T-helper 1 cell treated with Interleukin-12 subunit alpha and Interleukin-12 subunit beta and Interleukin-4 antibody, amounts not matched to agents 30 ng/mL and 1 ng/mL, for 36 hours (primary cell): Measurements from ENCODE around the gene ITM2B. TPM values are rescaled to one million over a fixed set of nuclear protein-coding genes. Genes with fewer than 3 reads are reported as not detected.
"Not testable (repeated sequence)": the region's sequence is repeated elsewhere in the genome, so short reads cannot be mapped to it uniquely, and the experiment has no call there.

Source experiments
- intact Hi-C: fragments of 100-400 bp; cut with micrococcal nuclease; formaldehyde crosslinking; loops from one replicate; pipeline ENCODE4 v1.15.1; 2024
- total RNA-seq: library from RNA; stranded (reverse); gene quantifications from 2 replicates; pipeline ENCODE4 v1.2.3, GENCODE V29; 2022

The ITM2B gene
- 176 and 181 TPM in 2 replicates for total RNA-seq

DNA sequence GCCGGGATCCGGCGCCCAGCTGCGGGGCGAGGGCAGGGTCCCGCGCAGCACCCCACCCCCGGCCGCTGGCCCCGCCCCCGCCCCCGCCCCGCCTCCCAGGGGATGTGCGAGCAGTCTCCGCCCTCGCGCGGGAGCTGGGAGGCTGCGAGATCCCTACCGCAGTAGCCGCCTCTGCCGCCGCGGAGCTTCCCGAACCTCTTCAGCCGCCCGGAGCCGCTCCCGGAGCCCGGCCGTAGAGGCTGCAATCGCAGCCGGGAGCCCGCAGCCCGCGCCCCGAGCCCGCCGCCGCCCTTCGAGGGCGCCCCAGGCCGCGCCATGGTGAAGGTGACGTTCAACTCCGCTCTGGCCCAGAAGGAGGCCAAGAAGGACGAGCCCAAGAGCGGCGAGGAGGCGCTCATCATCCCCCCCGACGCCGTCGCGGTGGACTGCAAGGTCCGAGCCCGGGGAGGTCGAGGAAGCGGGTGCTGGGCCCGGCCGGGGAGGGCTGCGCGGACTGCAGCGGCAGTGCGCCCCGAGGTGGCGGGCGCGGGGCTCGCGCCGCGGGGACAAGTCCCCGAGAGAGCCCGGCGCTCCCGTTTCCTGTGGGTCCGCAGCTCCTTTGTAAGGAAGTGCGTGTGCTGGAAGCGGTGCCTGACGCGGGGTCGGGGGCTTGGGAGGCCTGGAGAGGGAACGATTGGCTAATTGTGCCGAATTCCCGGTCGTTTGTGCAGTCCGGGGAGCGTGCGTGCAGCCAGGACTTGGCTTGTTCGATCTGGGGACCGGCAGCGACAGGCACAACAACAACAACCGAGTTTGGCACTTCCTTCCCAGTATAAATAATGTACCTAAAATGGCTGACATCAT, at the start of gene ITM2B:
Gene ITM2B, plus strand, starts transcription at position 161 of the 843 bp plus-strand sequence. Its CDS starts 155 bp downstream, at position 316.
- intact Hi-C loops, result loop anchor here (1.0 to 2.0 kb wide), 16 partner anchors 12 to 742 kb away; partner anchors contain the start of genes FNDC3A, LPAR6, MED4 and NUDT15

DNA sequence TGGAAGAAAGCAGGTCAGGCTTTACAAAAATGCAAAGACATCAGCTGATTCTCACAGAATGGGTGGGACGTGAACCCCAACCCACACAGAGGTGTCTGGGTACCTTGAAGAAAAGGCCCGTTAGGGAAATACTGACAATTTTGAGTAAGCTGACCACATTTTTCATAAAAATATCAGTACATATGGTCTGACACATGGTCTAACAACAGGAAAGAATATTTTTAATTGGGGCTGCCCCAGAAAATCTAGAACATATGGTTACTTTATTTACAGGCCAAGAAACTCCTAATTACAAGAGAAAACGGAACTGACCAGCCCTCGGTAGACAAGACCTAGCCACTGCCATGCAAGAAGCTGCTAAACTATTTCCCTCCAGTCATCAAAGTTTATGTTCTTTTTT, 48.7 kb upstream of the ITM2B start:
- intact Hi-C loops, result no loop called here

DNA sequence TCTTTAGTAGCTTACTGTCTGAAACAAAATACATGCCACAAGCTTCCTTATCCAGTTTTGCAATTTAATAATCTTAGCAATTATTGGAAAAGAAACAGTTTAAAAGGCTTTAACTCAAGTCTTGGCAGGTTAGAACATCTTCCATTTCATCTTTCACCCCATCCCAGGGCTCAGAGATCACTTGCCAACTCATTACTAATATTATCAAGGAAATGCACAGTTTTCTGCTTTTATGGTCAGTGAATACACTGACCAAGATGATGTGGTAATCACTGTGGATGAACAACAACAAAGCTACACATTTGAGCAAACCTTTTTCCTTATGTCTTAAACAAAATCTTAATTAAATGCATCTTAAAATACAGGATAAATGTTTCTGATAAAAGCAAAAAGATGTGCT, 48.0 kb upstream of the ITM2B start:
- intact Hi-C loops, result no loop called here

DNA sequence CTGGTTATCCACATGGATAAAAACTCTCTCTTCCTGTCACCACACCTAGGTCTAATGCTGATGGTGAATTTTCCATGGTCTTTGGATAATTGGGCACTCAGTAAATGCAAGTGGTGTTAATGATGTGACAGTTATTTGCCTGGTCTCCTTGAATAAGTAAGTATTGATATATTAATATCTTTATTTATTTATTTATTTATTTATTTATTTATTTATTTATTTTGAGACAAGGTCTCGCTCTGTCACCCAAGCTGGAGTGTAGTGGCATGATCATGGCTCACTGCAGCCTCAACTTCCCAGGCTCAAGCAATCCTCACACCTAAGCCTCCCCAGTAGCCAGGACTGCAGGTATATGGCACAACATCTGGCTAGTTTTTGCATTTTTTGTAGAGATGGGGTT, 46.3 kb upstream of the ITM2B start:
- intact Hi-C loops, result loop anchor here (1.0 kb wide), 6 partner anchors 26 to 117 kb away; partner anchors contain the start of genes ITM2B and RB1

DNA sequence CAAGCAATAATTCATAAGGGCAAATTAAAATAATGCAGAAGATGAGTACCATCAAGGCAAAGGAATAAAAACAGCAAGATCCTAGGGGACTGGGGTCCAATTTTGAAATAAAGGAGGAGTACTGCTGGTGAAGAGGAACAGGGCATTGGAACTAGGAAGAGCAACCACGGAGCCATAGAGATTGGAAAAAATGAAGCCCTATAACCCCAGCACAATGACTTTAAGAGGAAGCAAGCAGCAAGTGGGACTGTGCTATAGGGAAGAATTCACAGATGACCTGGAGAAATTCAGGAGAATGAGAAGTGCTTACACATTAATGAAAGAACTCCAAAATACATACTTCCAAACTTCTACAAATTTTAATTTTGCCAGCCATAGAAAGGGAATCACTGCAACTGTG, 44.9 kb upstream of the ITM2B start:
- intact Hi-C loops, result no loop called here

DNA sequence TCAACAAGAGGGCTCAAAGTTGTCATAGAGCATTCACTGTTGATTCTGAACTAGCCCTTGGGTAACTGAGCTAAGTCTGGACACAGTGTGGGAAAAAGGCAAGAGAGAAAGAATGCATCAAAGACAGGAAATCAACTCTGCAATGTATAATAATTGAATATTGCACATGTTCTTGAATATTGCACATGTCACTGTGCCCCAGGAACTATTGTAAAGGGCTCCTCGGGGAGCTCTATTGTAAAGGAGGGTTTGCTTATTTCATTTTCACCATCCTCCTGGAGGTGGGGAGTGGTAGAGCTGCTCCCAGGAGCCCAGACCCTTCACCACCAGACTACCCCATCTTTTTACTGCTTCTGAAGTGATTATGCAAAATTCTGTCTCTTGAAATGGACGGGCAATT, 44.4 kb upstream of the ITM2B start:
- intact Hi-C loops, result no loop called here

DNA sequence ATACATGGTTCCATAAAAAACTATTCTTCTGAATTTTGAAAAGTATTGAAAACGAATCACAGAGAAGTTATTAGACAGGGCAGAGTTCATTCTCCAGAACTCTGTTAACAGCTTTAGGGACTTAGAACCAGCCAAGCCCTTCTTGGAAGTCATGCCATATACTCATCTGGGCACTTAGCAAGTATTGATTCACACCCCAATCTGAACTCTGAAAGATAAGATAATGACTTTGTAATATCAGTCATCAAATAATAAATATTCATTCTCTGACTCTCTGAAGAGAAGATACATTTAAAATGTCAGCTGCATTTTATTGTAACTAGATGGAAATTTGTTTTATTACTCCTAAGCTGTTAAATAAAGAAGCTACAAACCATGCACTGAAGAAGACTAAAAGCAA, 43.8 kb upstream of the ITM2B start:
- intact Hi-C loops, result no loop called here

DNA sequence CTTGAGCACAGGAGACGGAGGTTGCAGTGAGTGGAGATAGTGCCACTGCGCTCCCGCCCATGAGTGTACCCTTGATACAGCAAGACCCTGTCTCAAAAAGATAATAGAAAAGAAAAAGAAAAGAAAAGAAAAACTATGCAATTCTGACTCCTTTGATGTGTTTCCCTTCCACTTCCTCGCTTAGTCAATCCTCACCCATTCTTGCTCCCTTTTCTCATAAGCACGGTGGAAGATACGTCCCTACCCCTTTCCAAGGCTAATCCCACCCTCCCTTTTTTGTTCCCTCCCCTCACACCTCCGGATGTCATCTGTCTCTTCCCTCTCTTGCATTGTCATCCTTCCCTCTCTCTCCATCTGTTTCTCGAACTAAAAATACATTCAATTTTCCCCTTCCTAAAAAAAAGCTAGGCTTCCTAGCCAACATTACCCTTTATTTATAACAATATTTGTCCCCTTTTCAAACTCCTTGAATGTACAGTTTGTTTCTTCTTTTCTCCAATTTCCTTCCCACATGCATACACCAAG, 40.5 kb upstream of the ITM2B start:
- intact Hi-C loops, result no loop called here

DNA sequence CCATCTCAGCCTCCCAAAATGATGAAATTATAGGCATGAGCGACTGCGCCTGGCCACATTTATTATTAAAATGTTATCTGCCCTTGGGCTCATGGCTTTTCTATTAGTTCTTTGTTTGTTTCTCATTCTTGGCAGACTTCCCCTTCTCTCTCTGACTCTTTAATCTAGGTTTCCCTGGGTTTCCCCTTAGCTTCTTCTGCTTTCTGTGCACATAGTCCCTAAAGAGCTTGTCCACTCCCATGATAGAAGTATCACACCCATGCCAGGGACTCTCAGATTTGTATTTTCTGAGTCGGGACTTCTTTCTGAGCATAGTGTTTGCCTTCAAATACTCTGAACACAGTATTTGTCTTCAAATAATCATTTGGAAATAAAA, 38.6 kb upstream of the ITM2B start:
- intact Hi-C loops, result no loop called here

DNA sequence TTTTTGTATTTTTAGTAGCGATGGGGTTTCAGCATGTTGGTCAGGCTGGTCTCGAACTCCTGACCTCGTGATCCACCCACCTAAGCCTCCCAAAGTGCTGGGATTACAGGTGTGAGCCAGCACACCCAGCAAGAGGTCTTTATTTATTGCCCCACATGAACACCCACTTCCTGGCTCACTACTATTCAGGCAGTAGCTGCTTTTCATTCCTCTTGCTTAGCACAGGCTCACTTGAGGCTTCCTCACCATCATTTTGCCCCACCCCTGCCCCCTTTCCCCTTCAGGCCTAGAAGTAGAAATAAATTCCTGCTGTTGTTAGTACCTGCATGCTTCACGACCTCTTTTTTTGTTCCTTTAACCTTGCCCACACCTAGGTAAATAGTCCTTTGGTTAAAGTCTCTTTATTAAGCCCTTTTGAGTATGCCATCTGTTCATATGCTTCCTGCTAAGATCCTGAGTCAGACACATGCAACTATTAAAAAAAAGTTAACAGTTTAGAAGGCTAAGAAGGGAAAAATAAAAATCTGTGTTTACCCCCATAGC, 33.5 kb upstream of the ITM2B start:
- intact Hi-C loops, result no loop called here

DNA sequence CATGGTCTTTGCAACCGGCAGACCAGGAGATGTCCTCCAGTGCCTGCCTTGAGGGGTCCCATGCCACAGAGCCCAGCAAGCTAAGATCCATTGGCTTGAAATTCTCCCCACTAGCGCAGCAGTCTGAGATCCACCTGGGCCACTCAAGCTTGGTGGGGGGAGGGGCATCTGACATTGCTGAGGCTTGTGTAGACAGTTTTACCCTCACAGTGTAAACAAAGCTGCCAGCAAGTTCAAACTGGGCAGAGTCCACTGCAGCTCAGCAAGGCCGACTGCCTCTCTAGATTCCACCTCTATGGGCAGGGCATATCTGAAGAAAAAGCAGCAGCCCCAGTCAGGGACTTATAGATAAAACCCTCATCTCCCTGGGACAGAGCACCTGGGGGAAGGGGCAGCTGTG, 32.0 kb upstream of the ITM2B start:
- intact Hi-C loops, result no loop called here

DNA sequence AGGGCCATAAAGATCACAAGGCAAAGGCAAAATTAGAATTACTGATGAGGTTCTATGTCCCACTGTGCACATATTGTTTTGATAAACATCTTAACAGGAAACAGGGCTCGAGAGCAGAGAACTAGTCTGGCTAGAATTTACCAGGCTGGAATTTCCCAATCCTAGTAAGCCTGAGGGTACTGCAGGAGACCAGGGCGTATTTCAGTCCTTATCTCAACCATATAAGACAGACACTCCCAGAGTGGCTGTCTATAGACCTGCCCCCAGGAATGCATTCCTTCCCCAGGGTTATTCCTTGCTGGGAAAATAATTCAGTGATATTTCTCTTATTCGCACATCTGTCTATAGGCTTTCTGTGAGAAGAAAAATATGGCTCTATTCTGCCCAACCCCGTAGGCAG, 25.8 kb upstream of the ITM2B start:
- intact Hi-C loops, result not testable (repeated sequence)

DNA sequence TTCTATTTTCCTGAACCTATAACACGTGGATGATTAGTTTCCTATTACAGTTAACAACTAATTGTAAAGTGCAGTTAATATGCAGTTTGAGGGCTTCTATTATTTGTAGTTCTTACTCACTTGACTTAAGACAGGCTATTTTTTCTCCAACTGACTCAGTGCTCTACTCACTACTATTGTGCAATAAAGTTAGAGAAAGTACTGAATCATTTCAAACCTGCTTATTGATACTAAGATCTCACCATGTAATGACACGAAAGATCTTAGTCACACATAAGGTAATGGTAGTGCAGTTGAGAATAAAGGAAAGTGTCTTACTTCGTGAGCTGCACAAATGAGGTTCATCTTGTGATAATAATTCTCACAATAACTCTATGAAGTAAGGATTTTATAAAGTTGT, 22.8 kb upstream of the ITM2B start:
- intact Hi-C loops, result loop anchor here (1.0 kb wide), 1 partner anchor 10 kb away; no protein-coding TSS in a partner anchor

DNA sequence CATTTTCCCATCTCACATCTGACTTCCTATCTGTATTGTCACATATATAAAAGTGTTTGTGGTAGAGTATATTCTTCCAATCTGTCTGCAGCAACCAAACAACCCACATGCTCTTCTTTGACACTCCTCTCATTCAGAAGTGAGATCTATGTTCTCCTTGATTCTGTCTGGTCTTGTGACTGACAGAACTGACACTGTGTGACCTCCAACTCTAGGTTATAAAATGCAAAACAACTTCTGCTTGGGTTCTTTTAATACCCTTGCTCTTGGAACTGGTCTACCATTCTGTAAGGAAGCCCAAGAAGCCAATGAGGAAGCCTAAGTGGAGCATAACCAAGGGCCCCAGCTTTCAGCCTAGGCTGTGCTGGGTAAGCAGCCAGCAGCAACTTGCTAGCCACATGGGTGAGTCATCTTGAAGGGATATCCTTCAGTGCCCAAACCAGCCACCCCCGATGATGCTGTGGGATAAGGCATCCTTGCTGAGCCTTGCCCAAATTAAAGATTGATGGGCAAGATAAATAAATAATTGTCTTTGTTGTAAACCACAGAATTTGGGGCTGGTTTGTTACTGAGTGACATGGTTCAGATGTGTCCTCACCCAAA, 18.4 kb upstream of the ITM2B start:
- intact Hi-C loops, result no loop called here

DNA sequence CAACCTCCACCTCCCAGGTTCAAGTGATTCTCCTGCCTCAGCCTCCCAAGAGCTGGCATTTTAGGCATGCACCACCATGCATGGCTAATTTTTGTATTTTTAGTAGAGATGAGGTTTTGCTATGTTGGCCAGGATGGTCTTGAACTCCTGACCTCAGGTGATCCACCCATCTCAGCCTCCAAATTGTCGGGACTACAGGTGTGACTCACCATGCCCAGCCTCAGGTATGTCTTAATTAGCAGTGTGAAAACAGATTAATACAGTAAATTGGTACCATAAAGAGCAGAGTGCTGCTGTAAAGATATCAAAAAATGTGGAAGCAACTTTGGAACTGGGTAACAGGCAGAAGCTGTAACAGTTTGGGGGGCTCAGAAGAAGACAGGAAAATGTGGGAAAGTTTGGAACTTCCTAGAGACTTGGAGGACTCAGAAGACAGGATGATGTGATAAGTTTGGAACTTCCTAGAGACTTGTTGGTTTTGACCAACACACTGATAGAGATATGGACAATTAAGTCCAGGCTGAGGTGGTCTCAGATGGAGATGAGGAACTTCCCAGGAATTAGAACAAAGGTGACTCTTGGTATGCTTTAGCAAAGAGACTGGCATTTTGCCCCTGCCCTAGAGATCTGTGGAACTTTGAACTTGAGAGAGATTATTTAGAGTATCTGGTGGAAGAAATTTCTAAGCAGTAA, 17.3 kb upstream of the ITM2B start:
- intact Hi-C loops, result not testable (repeated sequence)

DNA sequence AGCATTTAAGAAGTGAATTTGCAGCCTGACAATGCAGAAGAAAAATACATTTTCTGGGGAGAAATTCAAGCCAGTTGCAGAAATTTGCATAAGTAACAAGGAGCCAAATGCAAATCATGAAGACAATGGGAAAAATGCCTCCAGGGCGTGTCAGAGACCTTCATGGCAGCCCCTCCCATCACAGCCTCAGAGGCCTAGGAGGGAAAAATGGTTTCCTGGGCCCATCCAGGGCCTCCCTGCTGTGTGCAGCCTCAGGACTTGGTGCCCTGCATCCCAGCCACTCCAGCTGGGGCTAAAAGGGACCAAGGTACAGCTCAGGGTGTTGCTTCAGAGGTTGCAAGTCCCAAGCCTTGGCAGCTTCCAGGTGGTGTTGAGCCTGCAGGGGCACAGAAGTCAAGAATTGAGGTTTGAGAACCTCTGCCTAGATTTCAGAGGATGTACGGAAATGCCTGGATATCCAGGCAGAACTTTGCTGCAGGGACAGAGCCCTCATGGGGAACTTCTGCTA, 16.7 kb upstream of the ITM2B start:
- intact Hi-C loops, result no loop called here

DNA sequence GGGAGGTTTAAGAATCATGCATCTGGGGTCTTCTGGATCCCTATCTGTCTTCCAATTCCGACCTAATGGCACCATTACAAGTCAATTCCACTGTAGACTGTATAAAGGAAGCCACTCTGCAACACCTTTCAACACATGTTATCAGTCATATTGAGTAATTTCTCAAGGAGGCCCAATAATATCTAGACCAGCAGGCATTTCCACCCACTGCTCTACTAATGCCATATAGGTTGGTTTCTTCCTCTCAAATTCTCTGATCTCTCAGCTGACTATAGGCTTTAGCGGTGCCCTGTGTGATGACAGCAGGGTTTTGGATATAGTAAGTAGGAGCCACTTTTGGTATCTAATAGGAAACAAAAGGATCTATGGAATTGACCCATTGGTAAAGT, 12.4 kb upstream of the ITM2B start:
- intact Hi-C loops, result loop anchor here (1.0 kb wide), 1 partner anchor 10 kb away; no protein-coding TSS in a partner anchor

DNA sequence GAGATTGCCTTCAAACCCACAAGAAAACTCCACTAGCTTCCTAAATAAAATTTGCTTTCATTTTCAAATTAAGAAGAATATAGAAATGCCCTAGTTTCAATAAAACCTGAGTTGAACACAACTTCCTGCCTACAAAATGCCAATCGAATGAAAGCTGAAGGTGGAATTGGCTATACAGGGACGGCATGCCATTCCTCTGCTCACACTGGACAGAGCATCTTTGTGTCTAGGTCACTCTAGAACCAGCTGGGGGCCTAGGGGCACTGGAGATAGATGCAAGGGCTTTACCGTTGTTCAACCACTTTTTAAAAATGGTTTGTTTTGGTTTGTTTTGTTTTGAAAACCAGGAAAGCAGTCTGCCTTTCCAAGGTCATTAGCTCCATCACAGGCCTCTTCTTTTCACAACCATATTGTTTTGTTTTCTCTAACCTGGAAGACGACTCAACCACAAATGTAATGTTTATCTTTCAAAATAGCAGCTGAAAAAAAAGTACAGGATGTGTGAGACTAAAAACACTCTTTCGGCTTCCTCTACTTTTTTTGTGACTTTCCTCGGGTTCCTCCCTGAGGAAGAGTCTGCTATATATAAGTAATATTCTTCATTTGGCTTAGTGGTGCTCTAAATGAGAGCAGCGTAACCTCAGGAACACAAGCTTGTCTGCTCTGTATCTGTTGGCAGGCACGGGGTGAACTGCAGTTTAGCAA, 11.9 kb upstream of the ITM2B start:
- intact Hi-C loops, result loop anchor here (1.0 kb wide), 4 partner anchors 11 to 65 kb away; partner anchors contain the start of gene ITM2B

DNA sequence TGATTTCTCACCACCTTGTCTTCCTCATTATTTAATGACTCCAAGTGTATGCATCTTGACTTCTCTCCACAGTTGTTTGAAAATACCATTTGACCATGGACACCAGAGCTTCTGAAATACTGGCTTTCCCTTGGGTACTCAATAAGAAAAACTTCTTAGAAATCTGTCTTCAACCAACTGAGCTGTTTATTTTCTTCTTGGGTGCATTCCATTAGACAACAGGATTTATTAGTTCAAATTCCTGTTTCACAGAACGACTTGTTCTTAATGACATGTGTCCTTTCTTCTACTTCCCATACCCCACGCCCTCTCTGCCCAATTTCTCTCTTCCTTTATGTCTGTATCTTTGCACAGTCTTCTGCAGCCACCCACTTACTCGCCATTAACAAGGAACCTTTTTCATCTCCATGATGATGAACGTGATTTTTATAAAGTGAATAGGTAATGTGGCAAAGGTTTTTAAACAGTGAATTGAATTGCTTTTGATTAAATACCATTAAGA, 11.3 kb upstream of the ITM2B start:
- intact Hi-C loops, result loop anchor here (1.0 kb wide), 3 partner anchors 12 to 65 kb away; partner anchors contain the start of gene ITM2B
